ENCODE measurements around the gene C10orf53. TPM values are rescaled to one million over a fixed set of nuclear protein-coding genes. Genes with fewer than 3 reads are reported as not detected.

Gene C10orf53
- total RNA-seq, 1 donor from 2014 or later, result not detected

- Histone ChIP-seq H3K9me3 (no peaks in the 10 kb centered on the region), H3K4me1 (no peaks in the 10 kb centered on the region), H3K27me3 (no peaks in the 10 kb centered on the region), H3K36me3 (no peaks in the 10 kb centered on the region), H3K27ac (no peak overlapping the region), H3K4me3 (no peak overlapping the region)
- no peak for TF ChIP-seq POLR2A (IDR thresholded peaks at IDR 0.05)
- TF ChIP-seq POLR2AphosphoS5 (IDR thresholded peaks at IDR 0.05; ENCODE audit: insufficient read depth in 1 of 2, low read depth in 1 of 2), result no peak
- no peak for TF ChIP-seq CTCF (IDR thresholded peaks at IDR 0.05)
- intact Hi-C loops (cut with DNase I), result no loop called here
- DNase-seq (ENCODE audit: extremely low spot score in 2 of 2), result no peak
These were observed 60.0 kb downstream of the C10orf53 start for GRCh38 chr10:49739426-49739825.

- intact Hi-C loops (cut with DNase I), result no loop called here
These were observed 61.1 kb downstream of the C10orf53 start for GRCh38 chr10:49740346-49741107.

GRCh38 chr10:49741108-49741995, 61.9 kb downstream of the C10orf53 start:
- Histone ChIP-seq H3K9me3 (no peaks in the 10 kb centered on the region), H3K4me3 (no peak overlapping the region), H3K36me3 (no peaks in the 10 kb centered on the region), H3K4me1 (no peaks in the 10 kb centered on the region), H3K27ac (no peak overlapping the region), H3K27me3 (no peaks in the 10 kb centered on the region)
- peak in 1 of 2 donors; percentile 82 for DNase-seq (ENCODE audit: extremely low spot score in 2 of 2)
- intact Hi-C loops (cut with DNase I), result no loop called here
- TF ChIP-seq POLR2AphosphoS5 (IDR thresholded peaks at IDR 0.05; ENCODE audit: insufficient read depth in 1 of 2, low read depth in 1 of 2) (no peak), POLR2A (IDR thresholded peaks at IDR 0.05) (no peak)

More at GRCh38 chr10:49740346-49741107, 61.1 kb downstream of the C10orf53 start:
- DNase-seq (ENCODE audit: extremely low spot score in 2 of 2), result peak in 1 of 2 donors; percentile 82
- H3K9me3 ChIP-seq, result no peaks in the 10 kb centered on the region
- no peaks in the 10 kb centered on the region for H3K27me3 ChIP-seq
- no peaks in the 10 kb centered on the region for H3K4me1 ChIP-seq
- no peak overlapping the region for H3K27ac ChIP-seq
- no peak overlapping the region for H3K4me3 ChIP-seq
- no peak for TF ChIP-seq POLR2AphosphoS5 (IDR thresholded peaks at IDR 0.05; ENCODE audit: insufficient read depth in 1 of 2, low read depth in 1 of 2)
- no peak for TF ChIP-seq CTCF (IDR thresholded peaks at IDR 0.05)
- no peak for TF ChIP-seq POLR2A (IDR thresholded peaks at IDR 0.05)
- H3K36me3 ChIP-seq, result no peaks in the 10 kb centered on the region

- TF ChIP-seq POLR2AphosphoS5 (IDR thresholded peaks at IDR 0.05; ENCODE audit: insufficient read depth in 1 of 2, low read depth in 1 of 2) (no peak), CTCF (IDR thresholded peaks at IDR 0.05) (no peak), POLR2A (IDR thresholded peaks at IDR 0.05) (no peak)
- H3K4me1 ChIP-seq, result no peaks in the 10 kb centered on the region
- H3K27me3 ChIP-seq, result no peaks in the 10 kb centered on the region
- H3K4me3 ChIP-seq, result no peak overlapping the region
- no peak overlapping the region for H3K27ac ChIP-seq
- no peak for DNase-seq (ENCODE audit: extremely low spot score in 2 of 2)
- no peaks in the 10 kb centered on the region for H3K9me3 ChIP-seq
- intact Hi-C loops (cut with DNase I), result no loop called here
- H3K36me3 ChIP-seq, result no peaks in the 10 kb centered on the region
These were observed 63.4 kb downstream of the C10orf53 start for GRCh38 chr10:49742683-49743463.

- H3K36me3 ChIP-seq, result no peaks in the 10 kb centered on the region
- intact Hi-C loops (cut with DNase I), result no loop called here
- peak in 1 of 2 donors; percentile 84 for DNase-seq (ENCODE audit: extremely low spot score in 2 of 2)
- no peak overlapping the region for H3K4me3 ChIP-seq
- no peaks in the 10 kb centered on the region for H3K27me3 ChIP-seq
- no peaks in the 10 kb centered on the region for H3K4me1 ChIP-seq
- TF ChIP-seq CTCF (IDR thresholded peaks at IDR 0.05) (no peak), POLR2AphosphoS5 (IDR thresholded peaks at IDR 0.05; ENCODE audit: insufficient read depth in 1 of 2, low read depth in 1 of 2) (no peak), POLR2A (IDR thresholded peaks at IDR 0.05) (no peak)
- H3K27ac ChIP-seq, result no peak overlapping the region
- H3K9me3 ChIP-seq, result no peaks in the 10 kb centered on the region
These were observed 64.1 kb downstream of the C10orf53 start for GRCh38 chr10:49743464-49744075.

Data from vagina (tissue), 2 donors.